Measurements from ENCODE around the gene PKP2. TPM values are rescaled to one million over a fixed set of nuclear protein-coding genes. Genes with fewer than 3 reads are reported as not detected.

PKP2 gene
- total RNA-seq, 1 donor from 2014 or later: 428 TPM

DNA sequence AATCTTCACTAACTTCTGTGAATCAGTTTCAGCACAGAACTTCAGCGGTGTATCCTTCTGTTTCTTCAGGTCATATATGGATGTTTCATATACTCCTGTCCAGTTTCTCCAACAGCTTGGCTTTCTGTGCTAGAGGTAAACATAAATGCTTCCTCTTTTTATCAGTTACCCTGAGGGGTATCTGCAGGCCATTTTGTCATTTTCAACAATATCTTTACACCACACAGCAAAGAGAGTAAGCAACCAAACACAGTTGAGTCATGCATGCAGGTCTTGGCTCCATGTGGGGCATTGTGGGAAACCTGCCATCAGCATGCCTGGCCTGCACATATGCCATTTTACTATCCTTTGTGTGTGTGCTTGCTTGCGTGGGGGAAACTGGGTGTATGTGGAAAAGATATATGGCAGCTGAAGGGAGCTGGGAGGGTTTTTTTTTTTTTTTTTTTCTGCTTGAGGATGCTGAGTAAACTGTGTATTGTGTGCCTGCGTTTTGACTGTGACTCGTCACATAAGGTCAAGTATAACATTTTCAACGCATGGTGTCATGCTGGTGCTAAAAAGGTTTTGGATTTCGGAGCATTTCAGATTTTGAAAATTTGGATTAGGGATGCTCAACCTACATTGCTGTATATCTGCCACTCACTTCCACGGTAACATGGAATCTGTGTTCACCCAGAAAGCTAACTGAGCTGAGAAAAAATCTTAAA, 84.7 kb downstream of the PKP2 start:
- intact Hi-C loops (cut with micrococcal nuclease): no loop called here
- peaks cover 50% of the 10 kb centered on the region for H3K4me1 ChIP-seq
- H3K27ac ChIP-seq (replicated peaks): peak overlapping the region; percentile 54
- no peaks in the 10 kb centered on the region for H3K27me3 ChIP-seq (ENCODE audit: low read depth)
- H3K9me3 ChIP-seq (replicated peaks): no peaks in the 10 kb centered on the region
- no peak for DNase-seq
- no peak overlapping the region for H3K4me3 ChIP-seq
- TF ChIP-seq, protein P1, sequence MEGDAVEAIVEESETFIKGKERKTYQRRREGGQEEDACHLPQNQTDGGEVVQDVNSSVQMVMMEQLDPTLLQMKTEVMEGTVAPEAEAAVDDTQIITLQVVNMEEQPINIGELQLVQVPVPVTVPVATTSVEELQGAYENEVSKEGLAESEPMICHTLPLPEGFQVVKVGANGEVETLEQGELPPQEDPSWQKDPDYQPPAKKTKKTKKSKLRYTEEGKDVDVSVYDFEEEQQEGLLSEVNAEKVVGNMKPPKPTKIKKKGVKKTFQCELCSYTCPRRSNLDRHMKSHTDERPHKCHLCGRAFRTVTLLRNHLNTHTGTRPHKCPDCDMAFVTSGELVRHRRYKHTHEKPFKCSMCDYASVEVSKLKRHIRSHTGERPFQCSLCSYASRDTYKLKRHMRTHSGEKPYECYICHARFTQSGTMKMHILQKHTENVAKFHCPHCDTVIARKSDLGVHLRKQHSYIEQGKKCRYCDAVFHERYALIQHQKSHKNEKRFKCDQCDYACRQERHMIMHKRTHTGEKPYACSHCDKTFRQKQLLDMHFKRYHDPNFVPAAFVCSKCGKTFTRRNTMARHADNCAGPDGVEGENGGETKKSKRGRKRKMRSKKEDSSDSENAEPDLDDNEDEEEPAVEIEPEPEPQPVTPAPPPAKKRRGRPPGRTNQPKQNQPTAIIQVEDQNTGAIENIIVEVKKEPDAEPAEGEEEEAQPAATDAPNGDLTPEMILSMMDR (IDR thresholded peaks at IDR 0.05; ENCODE audit: borderline replicate concordance): no peak
- peaks cover 32% of the 10 kb centered on the region for H3K36me3 ChIP-seq

DNA sequence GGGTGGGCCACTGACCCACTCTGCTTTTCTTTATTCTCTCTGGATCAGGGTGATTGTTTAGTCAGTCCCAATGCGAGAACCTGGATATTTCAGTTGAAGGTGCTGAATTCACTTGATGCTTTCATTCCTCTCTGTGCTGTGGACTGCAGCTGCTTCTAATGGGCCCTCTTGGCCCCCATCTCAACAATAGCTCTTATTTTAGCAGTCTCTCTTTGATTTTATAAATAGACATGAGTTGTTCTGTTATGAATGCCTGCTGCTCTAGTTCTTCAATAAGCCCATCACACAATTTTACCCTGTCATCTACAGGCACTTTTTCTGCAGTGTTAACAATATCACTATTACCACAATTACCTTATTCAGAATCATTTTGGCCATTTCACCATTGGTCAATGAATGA, 86.7 kb downstream of the PKP2 start:
- no peak for DNase-seq
- Histone ChIP-seq H3K4me1 (peaks cover 42% of the 10 kb centered on the region), H3K4me3 (peak overlapping the region; percentile 19), H3K27ac (replicated peaks) (peak overlapping the region; percentile 70), H3K9me3 (replicated peaks) (no peaks in the 10 kb centered on the region), H3K27me3 (ENCODE audit: low read depth) (no peaks in the 10 kb centered on the region), H3K36me3 (peaks cover 24% of the 10 kb centered on the region)
- intact Hi-C loops (cut with micrococcal nuclease): no loop called here
- TF ChIP-seq, protein P1 (IDR thresholded peaks at IDR 0.05; ENCODE audit: borderline replicate concordance): no peak

DNA sequence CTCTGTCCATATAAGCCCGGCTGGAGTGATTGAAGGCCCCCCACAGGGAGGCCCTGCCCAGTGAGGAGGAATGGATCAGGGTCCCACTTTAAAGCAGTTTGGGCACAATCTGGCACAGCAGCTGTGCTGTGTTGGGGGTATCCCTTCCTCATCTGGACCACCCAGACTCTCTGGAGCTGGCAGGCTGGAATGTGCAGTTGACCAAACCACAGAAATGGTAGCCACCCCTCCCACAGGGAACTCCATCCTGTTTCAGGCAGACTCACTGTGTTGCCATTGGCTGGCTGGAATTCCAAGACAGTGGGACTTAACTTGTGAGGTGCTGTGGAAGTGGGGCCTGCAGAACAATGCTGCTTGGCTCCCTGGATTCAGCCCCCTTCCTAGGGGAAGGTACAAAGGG, 87.4 kb downstream of the PKP2 start:
- TF ChIP-seq, protein P1 (IDR thresholded peaks at IDR 0.05; ENCODE audit: borderline replicate concordance): no peak
- DNase-seq: no peak
- peaks cover 24% of the 10 kb centered on the region for H3K36me3 ChIP-seq
- H3K27ac ChIP-seq (replicated peaks): peak overlapping the region; percentile 70
- H3K4me1 ChIP-seq: peaks cover 40% of the 10 kb centered on the region
- intact Hi-C loops (cut with micrococcal nuclease): no loop called here
- H3K9me3 ChIP-seq (replicated peaks): no peaks in the 10 kb centered on the region
- no peak overlapping the region for H3K4me3 ChIP-seq
- H3K27me3 ChIP-seq (ENCODE audit: low read depth): no peaks in the 10 kb centered on the region

DNA sequence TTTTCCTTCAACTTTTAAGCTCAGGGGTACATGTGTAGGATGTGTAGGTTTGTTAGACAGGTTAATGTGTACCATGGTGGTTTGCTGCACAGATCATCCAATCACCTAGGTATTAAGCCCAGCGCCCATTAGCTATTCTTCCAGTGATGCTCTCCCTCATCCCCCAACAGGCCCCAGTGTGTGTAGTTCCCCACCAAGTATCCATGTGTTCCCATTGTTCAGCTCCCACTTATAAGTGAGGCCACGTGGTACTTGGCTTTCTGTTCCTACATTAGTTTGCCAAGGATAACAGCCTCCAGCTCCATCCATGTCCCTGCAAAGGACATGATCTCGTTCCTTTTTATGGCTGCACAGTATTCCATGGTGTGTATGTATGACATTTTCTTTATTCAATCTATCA, 92.3 kb downstream of the PKP2 start:
- intact Hi-C loops (cut with micrococcal nuclease): no loop called here
- peaks cover 19% of the 10 kb centered on the region for H3K4me1 ChIP-seq
- H3K27me3 ChIP-seq (ENCODE audit: low read depth): no peaks in the 10 kb centered on the region
- TF ChIP-seq, protein P1 (IDR thresholded peaks at IDR 0.05; ENCODE audit: borderline replicate concordance): no peak
- no peak for DNase-seq
- H3K36me3 ChIP-seq: peaks cover 38% of the 10 kb centered on the region
- no peaks in the 10 kb centered on the region for H3K9me3 ChIP-seq (replicated peaks)
- H3K4me3 ChIP-seq: no peak overlapping the region
- no peak overlapping the region for H3K27ac ChIP-seq (replicated peaks)

DNA sequence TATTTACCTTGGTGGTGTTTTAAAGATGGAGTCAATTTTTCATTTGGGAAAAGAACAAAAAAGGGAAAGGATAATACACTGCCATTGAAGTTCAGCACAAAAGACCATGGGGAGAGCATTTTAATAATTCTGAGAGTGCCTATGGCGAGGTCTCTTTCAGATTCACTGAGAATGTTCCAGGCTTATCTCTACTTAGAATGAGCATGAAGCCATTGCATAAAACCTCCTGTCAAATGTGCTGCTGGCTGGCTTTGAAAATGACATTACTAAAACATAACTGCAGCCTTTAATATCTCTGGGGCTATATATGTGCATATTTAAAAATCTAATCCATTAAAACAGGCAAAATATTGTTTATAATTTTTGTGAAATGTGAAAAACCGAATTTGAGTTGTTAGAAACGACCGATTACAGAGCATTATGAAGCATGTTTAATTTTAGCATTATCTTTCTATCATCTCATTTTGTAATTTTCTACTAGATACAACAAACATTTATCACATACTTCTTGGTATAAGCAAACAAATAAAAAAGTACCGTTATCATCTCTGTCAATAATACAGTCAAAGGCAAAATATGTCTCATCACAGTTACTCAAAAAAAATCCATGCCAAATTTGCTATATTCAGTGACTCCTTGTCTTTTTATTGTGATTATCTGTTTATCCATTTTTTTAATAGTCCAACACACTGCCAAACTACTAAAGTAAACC, 95.2 kb downstream of the PKP2 start:
- DNase-seq: no peak
- peaks cover 7% of the 10 kb centered on the region for H3K4me1 ChIP-seq
- no peaks in the 10 kb centered on the region for H3K9me3 ChIP-seq (replicated peaks)
- intact Hi-C loops (cut with micrococcal nuclease): no loop called here
- H3K27me3 ChIP-seq (ENCODE audit: low read depth): no peaks in the 10 kb centered on the region
- TF ChIP-seq, protein P1 (IDR thresholded peaks at IDR 0.05; ENCODE audit: borderline replicate concordance): no peak
- no peak overlapping the region for H3K4me3 ChIP-seq
- H3K27ac ChIP-seq (replicated peaks): no peak overlapping the region
- H3K36me3 ChIP-seq: peaks cover 27% of the 10 kb centered on the region
